ENCODE results near the gene KDR.

The KDR gene

DNA sequence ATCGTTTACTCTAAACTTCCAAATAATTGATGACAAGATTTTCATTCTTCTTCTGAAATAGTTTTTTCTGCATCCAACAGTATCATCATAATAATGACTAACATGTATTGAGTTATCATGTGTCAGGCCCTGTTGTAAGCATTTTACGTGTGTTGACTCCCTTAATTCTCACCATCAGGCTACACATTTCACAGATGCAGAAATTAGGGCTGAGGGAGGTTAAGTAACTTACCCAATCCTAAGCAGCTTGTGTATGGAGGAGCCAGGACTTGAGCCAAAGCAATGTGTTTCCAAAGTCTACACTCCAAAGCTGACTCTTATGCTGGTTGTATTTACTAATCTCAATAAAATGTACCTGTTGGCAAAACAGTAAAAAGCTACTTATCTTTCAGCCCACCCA, 11.2 kb upstream of the KDR start:
- no peak overlapping the region for H3K27ac ChIP-seq
- TF ChIP-seq CTCF (IDR thresholded peaks at IDR 0.05) (no peak), ZFX (IDR thresholded peaks at IDR 0.05; ENCODE audit: borderline replicate concordance) (no peak)

- TF ChIP-seq CTCF (IDR thresholded peaks at IDR 0.05) (no peak), ZFX (IDR thresholded peaks at IDR 0.05; ENCODE audit: borderline replicate concordance) (no peak)
- no peak overlapping the region for H3K27ac ChIP-seq
Observed at GRCh38 chr4:55133951-55134350, 8.6 kb upstream of the KDR start.

GRCh38 chr4:55132775-55133174, 7.4 kb upstream of the KDR start:
- H3K27ac ChIP-seq = no peak overlapping the region
- TF ChIP-seq ZFX (IDR thresholded peaks at IDR 0.05; ENCODE audit: borderline replicate concordance) (no peak), CTCF (IDR thresholded peaks at IDR 0.05) (no peak)

DNA sequence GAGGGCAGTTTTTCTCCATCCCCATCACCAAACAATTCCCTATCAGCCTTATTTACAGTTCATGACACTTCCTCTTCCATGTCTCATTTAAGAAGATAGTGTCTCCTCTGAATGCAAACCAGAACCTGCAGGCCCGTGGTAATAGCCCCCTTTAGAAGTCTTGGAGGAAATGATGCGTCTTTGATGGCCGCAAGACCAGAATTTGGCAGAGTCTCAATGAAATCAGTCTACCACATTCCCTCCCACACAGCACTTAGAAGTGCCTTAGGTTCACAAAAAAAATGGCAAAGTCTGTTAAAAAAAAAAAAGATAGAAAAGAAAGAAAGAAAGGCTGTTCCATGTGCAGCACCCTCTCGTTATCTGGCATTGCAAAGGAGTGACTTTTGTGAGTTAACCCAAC, 2.1 kb upstream of the KDR start:
- H3K27ac ChIP-seq = no peak overlapping the region
- TF ChIP-seq CTCF (IDR thresholded peaks at IDR 0.05) (no peak), ZFX (IDR thresholded peaks at IDR 0.05; ENCODE audit: borderline replicate concordance) (no peak)

- TF ChIP-seq CTCF (IDR thresholded peaks at IDR 0.05) = no peak
- no peak for TF ChIP-seq ZFX (IDR thresholded peaks at IDR 0.05; ENCODE audit: borderline replicate concordance)
- H3K27ac ChIP-seq = no peak overlapping the region
Observed at GRCh38 chr4:55127053-55127452, 1.7 kb upstream of the KDR start.

DNA sequence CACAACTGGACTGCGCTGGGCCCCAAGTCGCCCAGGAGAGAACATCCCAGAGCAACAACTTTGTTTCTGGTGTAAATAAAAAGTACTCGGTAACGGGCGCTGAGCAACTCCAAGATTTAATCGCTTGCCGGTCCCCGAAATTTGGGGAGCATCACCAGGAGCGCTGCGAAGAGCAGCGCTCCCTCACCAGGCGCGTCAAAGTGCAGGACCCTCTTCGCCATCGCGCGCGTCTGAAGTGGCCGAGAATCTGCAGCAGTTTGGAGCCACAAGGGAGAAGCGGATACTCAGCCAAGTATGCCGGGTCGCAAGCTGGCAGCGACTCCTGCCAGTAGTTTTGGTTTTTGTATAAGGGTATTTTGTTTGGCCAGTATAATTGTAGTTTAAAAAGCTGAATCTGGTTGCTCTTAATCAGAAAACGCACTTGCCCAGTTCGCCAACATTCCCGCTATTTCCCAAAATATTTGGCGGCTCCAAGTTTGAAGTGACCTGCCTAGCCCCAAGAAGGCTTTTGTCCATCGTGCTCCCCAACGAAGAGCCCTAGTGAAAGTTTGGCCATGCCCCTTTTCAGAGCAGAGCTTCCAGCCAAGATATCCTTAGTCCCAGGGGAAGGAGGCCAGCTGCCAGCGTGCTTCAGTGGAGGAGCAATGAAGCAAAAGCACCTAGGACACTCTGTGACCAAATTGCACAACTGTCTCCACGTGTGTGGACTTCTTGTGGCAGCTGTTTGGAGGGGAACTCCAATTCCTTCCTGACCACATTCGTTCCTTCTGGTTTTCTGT, 557 bp upstream of the KDR start:
- no peak for TF ChIP-seq ZFX (IDR thresholded peaks at IDR 0.05; ENCODE audit: borderline replicate concordance)
- TF ChIP-seq CTCF (IDR thresholded peaks at IDR 0.05) = no peak
- H3K27ac ChIP-seq = no peak overlapping the region

- TF ChIP-seq ZFX (IDR thresholded peaks at IDR 0.05; ENCODE audit: borderline replicate concordance) (no peak), CTCF (IDR thresholded peaks at IDR 0.05) (no peak)
- no peak overlapping the region for H3K27ac ChIP-seq
Observed at GRCh38 chr4:55124322-55125076, 896 bp downstream of the KDR start.

Data from 22Rv1 (cell line).